Stimulated activated CD4-positive, alpha-beta T cell treated with anti-CD3 and anti-CD28 coated beads, Interleukin-4, amount 100 ng/mL, for 1 hour (primary cell): ENCODE results near the gene MED15.

Experiments
- DNase-seq: peaks from one replicate; pipeline ENCODE4 v3.0.0-alpha.2; 2020

The MED15 gene

GRCh38 chr22:20630873-20631617, 123.6 kb downstream of the MED15 start:
- no peak for DNase-seq

- no peak for DNase-seq
Observed at GRCh38 chr22:20632082-20632481, 124.7 kb downstream of the MED15 start.

GRCh38 chr22:20632518-20632917, 125.1 kb downstream of the MED15 start:
- no peak for DNase-seq

GRCh38 chr22:20634560-20635226, 127.3 kb downstream of the MED15 start:
- DNase-seq, result no peak

GRCh38 chr22:20635227-20635591, 127.8 kb downstream of the MED15 start:
- DNase-seq, result no peak

- no peak for DNase-seq
Observed at GRCh38 chr22:20636075-20636812, 128.8 kb downstream of the MED15 start.

- DNase-seq, result no peak
Observed at GRCh38 chr22:20636945-20637344, 129.5 kb downstream of the MED15 start.
